Mesodermal cell (in vitro differentiated cells): ENCODE measurements around the gene SH3PXD2A.

ENCODE experiments used
- H3K27ac ChIP-seq: 2 replicates; pipeline ENCODE4 v1.7.0; 2013; ENCODE audit warnings: mild to moderate bottlenecking, low read depth, low read length, moderate library complexity; ENCODE audit not compliant: severe bottlenecking
- H3K36me3 ChIP-seq: 2 replicates; pipeline ENCODE4 v1.7.1; 2013; ENCODE audit warnings: mild to moderate bottlenecking, low read length, moderate library complexity; ENCODE audit not compliant: control insufficient read depth, insufficient read depth
- H3K4me1 ChIP-seq: one replicate; pipeline ENCODE4 v1.7.1; 2013; ENCODE audit warnings: mild to moderate bottlenecking, low read length; ENCODE audit not compliant: insufficient read depth, control insufficient read depth, poor library complexity, severe bottlenecking
- H3K4me3 ChIP-seq: 2 replicates; pipeline ENCODE4 v1.7.0; 2013; ENCODE audit warnings: low read length, control low read depth, mild to moderate bottlenecking; ENCODE audit not compliant: insufficient read depth, poor library complexity, severe bottlenecking; ENCODE audit errors: extremely low read depth
- H3K9me3 ChIP-seq: 2 replicates; pipeline ENCODE4 v1.7.1; 2013; ENCODE audit warnings: mild to moderate bottlenecking, low read length, moderate library complexity; ENCODE audit not compliant: control insufficient read depth
- WGBS, 2 experiments: methylation state at CpG; one replicate each; pipeline ENCODE4 v1.1.5; 2013; ENCODE audit warnings: missing lambda C conversion rate in 2 of 2; ENCODE audit not compliant: insufficient coverage in 2 of 2; 5-methylcytosine and 5-hydroxymethylcytosine counted together

The SH3PXD2A gene

DNA sequence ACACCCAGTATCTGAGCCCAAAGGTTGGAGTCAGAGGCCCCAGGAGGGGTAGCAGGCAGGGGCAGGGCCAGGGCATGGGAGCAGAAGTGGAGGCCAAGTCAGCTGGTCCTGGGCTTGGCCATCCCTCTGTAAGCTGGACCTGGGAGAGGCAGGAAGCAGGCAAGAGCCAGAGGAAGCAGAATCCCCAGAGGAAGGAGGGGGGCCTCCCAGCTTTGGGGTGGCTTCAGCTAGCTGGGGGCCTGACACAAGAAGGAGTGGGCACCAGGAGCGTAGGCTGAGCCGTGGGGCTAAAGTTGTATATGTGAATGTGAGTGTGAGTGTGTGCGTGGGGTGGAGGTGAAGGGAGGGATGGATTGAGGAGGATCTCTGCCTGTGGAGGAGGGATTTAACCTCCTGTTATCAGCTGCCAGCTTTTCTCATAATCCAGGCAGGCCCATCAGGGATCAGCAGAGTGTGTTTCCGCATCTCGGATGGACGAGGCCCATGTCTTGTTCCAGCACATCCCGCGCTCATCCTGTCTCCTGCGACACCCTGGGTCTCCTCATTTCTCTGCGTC is 307.9 kb downstream of the SH3PXD2A start:
- Histone ChIP-seq H3K9me3 (no peaks in the 10 kb centered on the region), H3K4me3 (no peak overlapping the region), H3K4me1 (no peaks in the 10 kb centered on the region), H3K36me3 (no peaks in the 10 kb centered on the region), H3K27ac (no peak overlapping the region)
- WGBS, 2 experiments: 90 to 94% methylated on average over 7 to 9 of the region's 10 CpGs

DNA sequence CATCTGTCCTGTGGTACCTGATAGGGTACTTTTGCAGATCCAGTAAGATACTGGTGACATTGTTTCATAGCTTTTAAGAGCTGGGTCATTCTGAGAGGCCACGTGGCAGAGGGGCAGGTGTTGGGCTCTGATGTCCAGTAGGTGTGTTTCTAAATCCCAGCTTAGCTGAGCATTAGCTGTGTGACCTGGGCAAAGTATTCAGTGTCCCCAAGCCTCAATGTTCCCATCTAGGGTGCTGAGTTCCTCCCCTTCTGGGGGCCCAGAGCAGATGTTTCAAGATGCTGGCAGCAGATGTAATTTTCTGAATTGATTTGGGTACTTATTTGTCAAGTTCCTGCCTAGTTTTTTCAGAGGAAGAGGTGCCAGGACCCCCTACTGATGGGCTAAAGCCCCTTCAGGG is 309.0 kb downstream of the SH3PXD2A start:
- no peaks in the 10 kb centered on the region for H3K4me1 ChIP-seq
- WGBS, 2 experiments: 100% methylated on average over 1 of the region's 1 CpG; no CpG with 5 or more reads in 1 of the 2 experiments
- H3K27ac ChIP-seq: no peak overlapping the region

DNA sequence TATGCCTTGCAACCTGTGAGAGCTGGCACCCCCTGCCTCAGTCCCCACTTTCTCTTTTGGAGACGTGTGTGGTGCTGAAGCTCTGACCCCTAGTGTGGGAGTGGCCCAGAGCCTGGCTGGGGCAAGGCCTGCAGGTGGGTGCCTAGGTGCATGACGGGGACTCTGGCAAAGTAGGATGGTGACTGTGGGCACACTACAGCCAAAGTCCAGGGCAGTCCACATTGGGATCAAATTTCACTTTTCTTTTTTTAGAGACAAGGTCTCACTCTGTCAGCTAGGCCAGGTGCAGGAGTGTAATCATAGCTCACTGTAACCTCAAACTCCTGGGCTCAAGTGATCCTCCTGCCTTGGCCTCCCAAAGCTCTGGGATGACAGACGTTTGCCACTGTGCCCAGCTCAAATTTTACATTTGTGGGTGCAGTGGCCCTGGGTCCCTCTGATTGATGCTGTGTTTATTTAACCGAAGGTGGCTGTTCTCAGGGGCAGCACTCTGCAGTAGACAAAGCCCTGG is 309.6 kb downstream of the SH3PXD2A start:
- Histone ChIP-seq H3K4me3 (no peak overlapping the region), H3K36me3 (no peaks in the 10 kb centered on the region), H3K27ac (no peak overlapping the region), H3K9me3 (no peaks in the 10 kb centered on the region), H3K4me1 (no peaks in the 10 kb centered on the region)
- WGBS, 2 experiments: 86% methylated on average over 3 to 4 of the region's 4 CpGs

More for the DNA sequence above, 309.0 kb downstream of the SH3PXD2A start:
- no peaks in the 10 kb centered on the region for H3K36me3 ChIP-seq
- no peaks in the 10 kb centered on the region for H3K9me3 ChIP-seq
- no peak overlapping the region for H3K4me3 ChIP-seq

GRCh38 chr10:103545366-103545765 is 310.0 kb downstream of the SH3PXD2A start:
- no peaks in the 10 kb centered on the region for H3K36me3 ChIP-seq
- WGBS, 2 experiments: 100% methylated on average over 1 of the region's 1 CpG
- no peak overlapping the region for H3K27ac ChIP-seq
- H3K4me1 ChIP-seq: no peaks in the 10 kb centered on the region
- no peak overlapping the region for H3K4me3 ChIP-seq
- H3K9me3 ChIP-seq: no peaks in the 10 kb centered on the region

GRCh38 chr10:103544657-103545310 is 310.6 kb downstream of the SH3PXD2A start:
- Histone ChIP-seq H3K9me3 (no peaks in the 10 kb centered on the region), H3K4me1 (no peaks in the 10 kb centered on the region), H3K4me3 (no peak overlapping the region), H3K27ac (no peak overlapping the region), H3K36me3 (no peaks in the 10 kb centered on the region)
- WGBS, 2 experiments: 81 to 89% methylated on average over 8 of the region's 8 CpGs
